GM23338 (cell line): ENCODE results near the gene PRKG2. TPM values are rescaled to one million over a fixed set of nuclear protein-coding genes. Genes with fewer than 3 reads are reported as not detected.

Experiments
- ATAC-seq: fragments of 200-7000 bp; cut with Tn5 transposase; 3 replicates; pipeline ENCODE4 v1.9.1; 2020
- DNase-seq: peaks from one replicate; pipeline ENCODE4 v3.0.0-alpha.2; 2015; ENCODE audit warnings: low spot score
- H2AFZ ChIP-seq: fragments of 200-600 bp; sonication (generic); 2 replicates; pipeline ENCODE4 v1.8.0; 2016; ENCODE audit warnings: antibody characterized with exemption, mild to moderate bottlenecking, moderate library complexity
- H3F3A ChIP-seq: fragments of 200-600 bp; sonication (generic); replicated peaks from 2 replicates; pipeline ENCODE4 v1.8.0; 2017; ENCODE audit warnings: antibody characterized with exemption, mixed run types, low read depth
- H3K27ac ChIP-seq: fragments of 200-600 bp; sonication (generic); 2 replicates; pipeline ENCODE4 v1.6.1; 2016; ENCODE audit warnings: low read depth
- H3K27me3 ChIP-seq: fragments of 200-600 bp; sonication (generic); 2 replicates; pipeline ENCODE4 v1.8.0; 2016; ENCODE audit warnings: mild to moderate bottlenecking, mixed run types, moderate library complexity; ENCODE audit not compliant: insufficient read depth
- H3K36me3 ChIP-seq: fragments of 200-600 bp; sonication (generic); 2 replicates; pipeline ENCODE4 v1.8.0; 2016; ENCODE audit warnings: mild to moderate bottlenecking; ENCODE audit not compliant: insufficient read depth
- H3K4me1 ChIP-seq: fragments of 200-600 bp; sonication (generic); 2 replicates; pipeline ENCODE4 v1.8.0; 2016; ENCODE audit warnings: mild to moderate bottlenecking, moderate library complexity; ENCODE audit not compliant: insufficient read depth
- H3K4me2 ChIP-seq: fragments of 200-600 bp; sonication (generic); 2 replicates; pipeline ENCODE4 v1.7.1; 2017; ENCODE audit warnings: mixed run types
- H3K4me3 ChIP-seq: fragments of 200-600 bp; sonication (generic); 2 replicates; pipeline ENCODE4 v1.6.1; 2016; ENCODE audit warnings: mixed run types
- H3K79me2 ChIP-seq: fragments of 200-600 bp; sonication (generic); replicated peaks from 2 replicates; pipeline ENCODE4 v1.8.0; 2017; ENCODE audit warnings: mild to moderate bottlenecking; ENCODE audit not compliant: insufficient read depth
- H3K9me2 ChIP-seq: fragments of 200-600 bp; sonication (generic); 2 replicates; pipeline ENCODE4 v1.8.0; 2017; ENCODE audit not compliant: insufficient read depth
- H4K20me1 ChIP-seq: fragments of 200-600 bp; sonication (generic); replicated peaks from 2 replicates; pipeline ENCODE4 v1.8.0; 2017; ENCODE audit warnings: mild to moderate bottlenecking; ENCODE audit not compliant: insufficient read depth
- H3K27ac Mint-ChIP-seq: 2 replicates; pipeline ENCODE4 v1.8.0; 2020; ENCODE audit warnings: inconsistent platforms, mild to moderate bottlenecking, moderate library complexity, mixed read lengths
- H3K27me3 Mint-ChIP-seq: 3 replicates; pipeline ENCODE4 v1.8.0; 2022; ENCODE audit warnings: low read depth, mild to moderate bottlenecking, moderate library complexity, mixed read lengths, inconsistent platforms; ENCODE audit not compliant: insufficient read depth, poor library complexity
- H3K36me3 Mint-ChIP-seq: 3 replicates; pipeline ENCODE4 v1.8.0; 2021; ENCODE audit warnings: low read depth, mild to moderate bottlenecking, inconsistent platforms, moderate library complexity, mixed read lengths
- H3K4me1 Mint-ChIP-seq: 3 replicates; pipeline ENCODE4 v1.8.0; 2020; ENCODE audit warnings: mild to moderate bottlenecking, inconsistent platforms, mixed read lengths
- H3K4me3 Mint-ChIP-seq: 3 replicates; pipeline ENCODE4 v1.8.0; 2021; ENCODE audit warnings: moderate library complexity, mild to moderate bottlenecking, inconsistent platforms, mixed read lengths
- H3K9me3 Mint-ChIP-seq: 3 replicates; pipeline ENCODE4 v1.8.0; 2020; ENCODE audit warnings: moderate library complexity, mild to moderate bottlenecking, inconsistent platforms, mixed read lengths
- EZH2 ChIP-seq: fragments of 200-600 bp; sonication (generic); IDR thresholded peaks from one replicate; pipeline ENCODE4 v1.8.0; 2017; ENCODE audit warnings: antibody characterized with exemption, mild to moderate bottlenecking, low read depth; ENCODE audit not compliant: unreplicated experiment
- JUNB ChIP-seq: IDR thresholded peaks from one replicate; pipeline ENCODE4 v1.6.1; 2016; ENCODE audit warnings: antibody characterized with exemption; ENCODE audit not compliant: unreplicated experiment
- POLR2AphosphoS5 ChIP-seq: IDR thresholded peaks from 2 replicates; pipeline ENCODE4 v1.6.1; 2016; ENCODE audit warnings: antibody characterized with exemption, low read depth
- polyA plus RNA-seq: library from polyadenylated mRNA; unstranded; fragments of >200 nt; fragmentation: Nextera tagmentation; extraction: Ambion mirVana; gene quantifications from 2 replicates; pipeline ENCODE4 v1.2.1, GENCODE V29; 2016
- total RNA-seq: library from RNA; depleted of rRNA; stranded (reverse); fragments of >200 nt; shearing (Covaris generic); gene quantifications from 2 replicates; pipeline ENCODE4 v1.2.3, GENCODE V29; 2014
- TF ChIP-seq, protein P1 (sequence below), 2 experiments: fragments of 200-600 bp in 1 of 2; sonication (generic) in 1 of 2; conservative IDR thresholded peaks; 2 replicates each; pipeline versions ENCODE4 v1.5.1 to v1.6.1; 2016 to 2017; ENCODE audit warnings: antibody characterized with exemption in 2 of 2, low read depth in 2 of 2, mild to moderate bottlenecking in 2 of 2, moderate library complexity in 1 of 2

The PRKG2 gene
- total and polyA plus RNA-seq, 2 experiments from 2014 or later, result 1.9 to 3.6 TPM

- Histone ChIP-seq H3K4me3 (no peak overlapping the region), H3K36me3 (no peaks in the 10 kb centered on the region), H3K4me1 (no peaks in the 10 kb centered on the region), H3K4me2 (no peak overlapping the region), H3K27me3 (no peaks in the 10 kb centered on the region), H3K27ac (no peak overlapping the region), H3K79me2 (no peaks in the 10 kb centered on the region), H3F3A (no peaks in the 10 kb centered on the region), H3K9me2 (no peaks in the 10 kb centered on the region), H2AFZ (no peak overlapping the region), H4K20me1 (no peaks in the 10 kb centered on the region)
- Mint-ChIP-seq H3K4me1 (peaks cover under 1% of the 10 kb centered on the region; the same call in 1 of the 3 replicates), H3K27ac (no peak overlapping the region), H3K4me3 (no peak overlapping the region), H3K27me3 (peaks cover under 1% of the 10 kb centered on the region), H3K9me3 (no peaks in the 10 kb centered on the region), H3K36me3 (no peaks in the 10 kb centered on the region)
- DNase-seq (no peak), ATAC-seq (no peak)
- TF ChIP-seq POLR2AphosphoS5 (no peak), EZH2 (no peak)
Observed at GRCh38 chr4:81255524-81255923, 40.5 kb upstream of the PRKG2 start.

GRCh38 chr4:81250430-81250829 is 35.4 kb upstream of the PRKG2 start:
- no peak overlapping the region for H3K4me3 ChIP-seq

DNA sequence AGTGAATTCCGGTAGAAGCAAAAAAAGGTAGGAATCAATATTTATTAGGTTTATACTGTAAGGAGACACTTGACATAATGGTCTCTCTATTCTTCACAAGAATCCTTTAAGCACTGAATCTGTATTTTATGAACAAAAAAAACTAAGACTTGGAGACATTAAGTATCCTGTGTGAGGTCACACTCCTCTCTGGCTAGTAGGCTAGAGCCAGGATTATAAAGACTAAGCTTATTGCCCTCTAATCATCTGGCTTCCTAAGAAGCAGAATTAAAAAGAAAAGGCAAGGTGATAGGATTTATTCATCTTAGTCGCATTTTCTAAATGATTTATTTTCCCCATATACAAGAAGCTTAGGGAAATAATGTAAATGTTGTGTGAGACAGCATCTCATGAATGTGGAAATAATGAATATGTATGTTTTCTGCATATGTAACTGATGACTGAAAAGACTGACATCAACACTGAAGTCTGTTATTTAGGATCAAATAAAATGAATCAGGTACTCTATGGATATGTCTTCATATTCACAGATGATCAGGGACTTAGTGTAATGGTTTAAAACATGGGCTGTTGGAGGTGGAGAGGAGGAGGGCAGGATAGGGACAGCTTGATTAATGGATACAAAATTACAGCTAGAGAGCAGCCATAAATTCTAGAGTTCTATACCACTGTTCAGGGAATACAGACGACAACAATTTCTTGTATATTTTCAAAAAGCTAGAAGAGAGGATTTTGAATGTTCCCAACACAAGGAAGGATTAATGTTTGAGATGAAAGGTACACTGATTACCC is 30.4 kb upstream of the PRKG2 start:
- H3K4me1 ChIP-seq, result no peaks in the 10 kb centered on the region
- Mint-ChIP-seq H3K27me3 (no peaks in the 10 kb centered on the region), H3K4me1 (no peaks in the 10 kb centered on the region), H3K36me3 (no peaks in the 10 kb centered on the region), H3K27ac (no peak overlapping the region), H3K4me3 (no peak overlapping the region), H3K9me3 (no peaks in the 10 kb centered on the region)
- DNase-seq, result no peak
- H3K4me2 ChIP-seq, result no peak overlapping the region
- H3K27ac ChIP-seq, result no peak overlapping the region
- no peaks in the 10 kb centered on the region for H3K36me3 ChIP-seq
- no peaks in the 10 kb centered on the region for H3K27me3 ChIP-seq
- TF ChIP-seq, protein P1, sequence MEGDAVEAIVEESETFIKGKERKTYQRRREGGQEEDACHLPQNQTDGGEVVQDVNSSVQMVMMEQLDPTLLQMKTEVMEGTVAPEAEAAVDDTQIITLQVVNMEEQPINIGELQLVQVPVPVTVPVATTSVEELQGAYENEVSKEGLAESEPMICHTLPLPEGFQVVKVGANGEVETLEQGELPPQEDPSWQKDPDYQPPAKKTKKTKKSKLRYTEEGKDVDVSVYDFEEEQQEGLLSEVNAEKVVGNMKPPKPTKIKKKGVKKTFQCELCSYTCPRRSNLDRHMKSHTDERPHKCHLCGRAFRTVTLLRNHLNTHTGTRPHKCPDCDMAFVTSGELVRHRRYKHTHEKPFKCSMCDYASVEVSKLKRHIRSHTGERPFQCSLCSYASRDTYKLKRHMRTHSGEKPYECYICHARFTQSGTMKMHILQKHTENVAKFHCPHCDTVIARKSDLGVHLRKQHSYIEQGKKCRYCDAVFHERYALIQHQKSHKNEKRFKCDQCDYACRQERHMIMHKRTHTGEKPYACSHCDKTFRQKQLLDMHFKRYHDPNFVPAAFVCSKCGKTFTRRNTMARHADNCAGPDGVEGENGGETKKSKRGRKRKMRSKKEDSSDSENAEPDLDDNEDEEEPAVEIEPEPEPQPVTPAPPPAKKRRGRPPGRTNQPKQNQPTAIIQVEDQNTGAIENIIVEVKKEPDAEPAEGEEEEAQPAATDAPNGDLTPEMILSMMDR (conservative IDR thresholded peaks at IDR 0.05; ENCODE audit: low read depth in 2 of 2), result no peak
- no peaks in the 10 kb centered on the region for H4K20me1 ChIP-seq
- no peak overlapping the region for H2AFZ ChIP-seq
- H3F3A ChIP-seq, result no peaks in the 10 kb centered on the region
- H3K9me2 ChIP-seq, result no peaks in the 10 kb centered on the region; the same call in 1 of the 2 replicates
- H3K4me3 ChIP-seq, result no peak overlapping the region
- no peaks in the 10 kb centered on the region for H3K79me2 ChIP-seq
- ATAC-seq, result no peak

More at GRCh38 chr4:81250430-81250829, 35.4 kb upstream of the PRKG2 start:
- no peak overlapping the region for H3K27ac ChIP-seq
- no peaks in the 10 kb centered on the region for H4K20me1 ChIP-seq
- Mint-ChIP-seq H3K27me3 (no peaks in the 10 kb centered on the region), H3K36me3 (no peaks in the 10 kb centered on the region), H3K4me1 (no peaks in the 10 kb centered on the region), H3K9me3 (no peaks in the 10 kb centered on the region), H3K27ac (no peak overlapping the region), H3K4me3 (no peak overlapping the region)
- H3K9me2 ChIP-seq, result no peaks in the 10 kb centered on the region
- H3K36me3 ChIP-seq, result no peaks in the 10 kb centered on the region
- H3K27me3 ChIP-seq, result no peaks in the 10 kb centered on the region
- no peaks in the 10 kb centered on the region for H3F3A ChIP-seq
- no peak overlapping the region for H2AFZ ChIP-seq
- no peaks in the 10 kb centered on the region for H3K79me2 ChIP-seq
- TF ChIP-seq JUNB, result no peak
- DNase-seq (no peak), ATAC-seq (no peak)
- no peaks in the 10 kb centered on the region for H3K4me1 ChIP-seq
- H3K4me2 ChIP-seq, result no peak overlapping the region
